Mesenteric fat pad (tissue), 1 donor: ENCODE measurements around the gene FUBP3. TPM values are rescaled to one million over a fixed set of nuclear protein-coding genes. Genes with fewer than 3 reads are reported as not detected.

Experiments
- DNase-seq: peaks from one replicate; pipeline ENCODE4 v3.0.0-alpha.2; 2020; ENCODE audit warnings: low spot score
- total RNA-seq: library from RNA; stranded (reverse); fragmentation: NEBNext Ultra II Directional; extraction: Animal tissue kit (Norgen Biotek cat#: 25700); gene quantifications from one replicate; pipeline ENCODE4 v1.2.1, GENCODE V29; 2021
- donor health status: DM: yes; HTN: yes; CAD: no.

The FUBP3 gene
- total RNA-seq, 1 donor from 2014 or later: 49.5 TPM

- no peak for DNase-seq
Measured at GRCh38 chr9:130661451-130662098, 82.2 kb downstream of the FUBP3 start.

GRCh38 chr9:130662099-130662969 lies 83.0 kb downstream of the FUBP3 start:
- no peak for DNase-seq

- no peak for DNase-seq
Measured at GRCh38 chr9:130662970-130663257, 83.5 kb downstream of the FUBP3 start.

- DNase-seq: no peak
Measured at GRCh38 chr9:130663258-130663976, 84.0 kb downstream of the FUBP3 start.

GRCh38 chr9:130663977-130664250 lies 84.5 kb downstream of the FUBP3 start:
- no peak for DNase-seq

GRCh38 chr9:130664251-130665028 lies 85.1 kb downstream of the FUBP3 start, which contains the start of gene PRDM12:
TSS of gene PRDM12 (plus strand) at chr9:130664594. CDS start at chr9:130664654, 60 bp downstream.
- no peak for DNase-seq

GRCh38 chr9:130665029-130665430 lies 85.7 kb downstream of the FUBP3 start:
- DNase-seq: no peak

- no peak for DNase-seq
Measured at GRCh38 chr9:130665431-130666392, 86.3 kb downstream of the FUBP3 start.

- no peak for DNase-seq
Measured at GRCh38 chr9:130666393-130667119, 87.2 kb downstream of the FUBP3 start.

GRCh38 chr9:130667120-130667435 lies 87.7 kb downstream of the FUBP3 start:
- DNase-seq: no peak

GRCh38 chr9:130668196-130668595 lies 88.8 kb downstream of the FUBP3 start:
- DNase-seq: no peak

GRCh38 chr9:130668659-130669058 lies 89.3 kb downstream of the FUBP3 start:
- no peak for DNase-seq

GRCh38 chr9:130669965-130670364 lies 90.6 kb downstream of the FUBP3 start:
- DNase-seq: no peak

- no peak for DNase-seq
Measured at GRCh38 chr9:130670644-130671043, 91.3 kb downstream of the FUBP3 start.

GRCh38 chr9:130672466-130672865 lies 93.1 kb downstream of the FUBP3 start:
- no peak for DNase-seq

- no peak for DNase-seq
Measured at GRCh38 chr9:130672933-130673615, 93.7 kb downstream of the FUBP3 start.

- DNase-seq: no peak
Measured at GRCh38 chr9:130675396-130675795, 96.0 kb downstream of the FUBP3 start.

- DNase-seq: no peak
Measured at GRCh38 chr9:130677252-130677651, 97.9 kb downstream of the FUBP3 start.
